C4-2B (cell line): ENCODE results near the gene SLC6A11.

Source experiments
- ZFX ChIP-seq: fragments of 450-650 bp; IDR thresholded peaks from 2 replicates; pipeline ENCODE4 v1.6.1; 2017
- TF ChIP-seq, protein P1 (sequence below): fragments of 450-650 bp; conservative IDR thresholded peaks from 2 replicates; pipeline ENCODE4 v1.5.1; 2017; ENCODE audit warnings: mild to moderate bottlenecking

GRCh38 chr3:10823516-10823818 lies 7.4 kb downstream of the SLC6A11 start:
- TF ChIP-seq, protein P1, sequence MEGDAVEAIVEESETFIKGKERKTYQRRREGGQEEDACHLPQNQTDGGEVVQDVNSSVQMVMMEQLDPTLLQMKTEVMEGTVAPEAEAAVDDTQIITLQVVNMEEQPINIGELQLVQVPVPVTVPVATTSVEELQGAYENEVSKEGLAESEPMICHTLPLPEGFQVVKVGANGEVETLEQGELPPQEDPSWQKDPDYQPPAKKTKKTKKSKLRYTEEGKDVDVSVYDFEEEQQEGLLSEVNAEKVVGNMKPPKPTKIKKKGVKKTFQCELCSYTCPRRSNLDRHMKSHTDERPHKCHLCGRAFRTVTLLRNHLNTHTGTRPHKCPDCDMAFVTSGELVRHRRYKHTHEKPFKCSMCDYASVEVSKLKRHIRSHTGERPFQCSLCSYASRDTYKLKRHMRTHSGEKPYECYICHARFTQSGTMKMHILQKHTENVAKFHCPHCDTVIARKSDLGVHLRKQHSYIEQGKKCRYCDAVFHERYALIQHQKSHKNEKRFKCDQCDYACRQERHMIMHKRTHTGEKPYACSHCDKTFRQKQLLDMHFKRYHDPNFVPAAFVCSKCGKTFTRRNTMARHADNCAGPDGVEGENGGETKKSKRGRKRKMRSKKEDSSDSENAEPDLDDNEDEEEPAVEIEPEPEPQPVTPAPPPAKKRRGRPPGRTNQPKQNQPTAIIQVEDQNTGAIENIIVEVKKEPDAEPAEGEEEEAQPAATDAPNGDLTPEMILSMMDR: no peak
- TF ChIP-seq ZFX: no peak
